Measurements from ENCODE around the gene HTRA3.

DNA sequence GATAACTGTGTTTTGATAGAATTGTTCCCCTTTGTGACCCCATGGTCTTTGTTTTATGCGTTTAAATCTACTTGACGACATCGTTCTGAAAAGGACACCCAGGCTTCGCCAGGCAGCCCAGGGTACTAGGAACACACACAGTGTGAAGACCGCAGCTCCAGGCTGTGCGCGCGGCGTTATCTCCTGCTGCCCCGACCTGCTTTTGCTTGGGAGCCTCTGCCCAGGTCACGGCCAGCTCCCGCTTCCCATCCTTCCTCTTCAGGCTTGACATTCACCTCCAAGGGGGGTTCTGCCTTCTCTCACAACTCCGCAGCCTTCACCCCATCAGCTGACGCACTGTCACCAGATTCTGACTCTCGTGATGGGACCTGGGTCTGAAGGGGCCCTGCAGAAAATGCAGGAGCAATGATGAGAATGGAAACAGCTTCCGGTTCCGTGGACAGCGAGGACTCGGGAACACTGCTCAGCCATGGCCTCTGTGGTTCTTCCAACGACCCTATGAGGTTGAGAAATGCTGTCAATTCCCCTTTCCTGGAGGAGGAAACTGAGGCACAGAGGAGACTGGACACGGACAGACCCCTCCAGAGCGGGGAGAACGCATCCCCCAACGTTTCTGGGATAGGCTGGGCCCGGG, 536 bp upstream of the HTRA3 start:
- TF ChIP-seq, protein P1, sequence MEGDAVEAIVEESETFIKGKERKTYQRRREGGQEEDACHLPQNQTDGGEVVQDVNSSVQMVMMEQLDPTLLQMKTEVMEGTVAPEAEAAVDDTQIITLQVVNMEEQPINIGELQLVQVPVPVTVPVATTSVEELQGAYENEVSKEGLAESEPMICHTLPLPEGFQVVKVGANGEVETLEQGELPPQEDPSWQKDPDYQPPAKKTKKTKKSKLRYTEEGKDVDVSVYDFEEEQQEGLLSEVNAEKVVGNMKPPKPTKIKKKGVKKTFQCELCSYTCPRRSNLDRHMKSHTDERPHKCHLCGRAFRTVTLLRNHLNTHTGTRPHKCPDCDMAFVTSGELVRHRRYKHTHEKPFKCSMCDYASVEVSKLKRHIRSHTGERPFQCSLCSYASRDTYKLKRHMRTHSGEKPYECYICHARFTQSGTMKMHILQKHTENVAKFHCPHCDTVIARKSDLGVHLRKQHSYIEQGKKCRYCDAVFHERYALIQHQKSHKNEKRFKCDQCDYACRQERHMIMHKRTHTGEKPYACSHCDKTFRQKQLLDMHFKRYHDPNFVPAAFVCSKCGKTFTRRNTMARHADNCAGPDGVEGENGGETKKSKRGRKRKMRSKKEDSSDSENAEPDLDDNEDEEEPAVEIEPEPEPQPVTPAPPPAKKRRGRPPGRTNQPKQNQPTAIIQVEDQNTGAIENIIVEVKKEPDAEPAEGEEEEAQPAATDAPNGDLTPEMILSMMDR (conservative IDR thresholded peaks at IDR 0.05; ENCODE audit: low read depth in 2 of 2), result no peak
- TF ChIP-seq POLR2AphosphoS5 (IDR thresholded peaks at IDR 0.05; ENCODE audit: low read depth) (no peak), JUNB (IDR thresholded peaks at IDR 0.05; ENCODE audit: unreplicated experiment) (no peak), EZH2phosphoT487 (IDR thresholded peaks at IDR 0.05; ENCODE audit: unreplicated experiment) (no peak), EZH2 (IDR thresholded peaks at IDR 0.05; ENCODE audit: low read depth, unreplicated experiment) (no peak)
- TF ChIP-seq, protein P2, sequence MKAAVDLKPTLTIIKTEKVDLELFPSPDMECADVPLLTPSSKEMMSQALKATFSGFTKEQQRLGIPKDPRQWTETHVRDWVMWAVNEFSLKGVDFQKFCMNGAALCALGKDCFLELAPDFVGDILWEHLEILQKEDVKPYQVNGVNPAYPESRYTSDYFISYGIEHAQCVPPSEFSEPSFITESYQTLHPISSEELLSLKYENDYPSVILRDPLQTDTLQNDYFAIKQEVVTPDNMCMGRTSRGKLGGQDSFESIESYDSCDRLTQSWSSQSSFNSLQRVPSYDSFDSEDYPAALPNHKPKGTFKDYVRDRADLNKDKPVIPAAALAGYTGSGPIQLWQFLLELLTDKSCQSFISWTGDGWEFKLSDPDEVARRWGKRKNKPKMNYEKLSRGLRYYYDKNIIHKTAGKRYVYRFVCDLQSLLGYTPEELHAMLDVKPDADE (IDR thresholded peaks at IDR 0.05), result no peak
